ENCODE data around the gene ECEL1. TPM values are rescaled to one million over a fixed set of nuclear protein-coding genes. Genes with fewer than 3 reads are reported as not detected.

ECEL1 gene
- total RNA-seq, 3 donors from 2014 or later (not counting 1 experiment from before 2014, with no cell fraction given) = not detected

- ATAC-seq (no peak), DNase-seq (no peak)
- H3K36me3 ChIP-seq (ENCODE audit: control insufficient read depth, insufficient read depth, low read length) = no peaks in the 10 kb centered on the region
- Mint-ChIP-seq H3K36me3 (no peaks in the 10 kb centered on the region), H3K9me3 (no peaks in the 10 kb centered on the region), H3K27ac (no peak overlapping the region), H3K4me3 (no peak overlapping the region), H3K27me3 (ENCODE audit: low read depth in 2 of 2) (peaks cover 14 to 40% of the 10 kb centered on the region in 2 donors), H3K4me1 (peaks cover 0 to 8% of the 10 kb centered on the region in 2 donors)
- TF ChIP-seq CTCF (IDR thresholded peaks at IDR 0.05) = no peak
- H3K4me1 ChIP-seq (ENCODE audit: control insufficient read depth, insufficient read depth, low read length) = peaks cover 3% of the 10 kb centered on the region
- H3K27me3 ChIP-seq (ENCODE audit: control insufficient read depth, insufficient read depth, low read length) = peaks cover 17% of the 10 kb centered on the region
- no peak overlapping the region for H3K4me3 ChIP-seq (ENCODE audit: low read length)
- 47% methylated on average over 10 of the region's 10 CpGs for WGBS (ENCODE audit: insufficient coverage)
- H3K9me3 ChIP-seq (ENCODE audit: control insufficient read depth, insufficient read depth, low read length) = no peaks in the 10 kb centered on the region
- no peak overlapping the region for H3K27ac ChIP-seq (ENCODE audit: low read length)
- intact Hi-C loops (cut with micrococcal nuclease) = no loop called here
These were observed 18.2 kb upstream of the ECEL1 start for GRCh38 chr2:232505856-232506255.

- intact Hi-C loops (cut with micrococcal nuclease) = no loop called here
- no peaks in the 10 kb centered on the region for H3K36me3 ChIP-seq (ENCODE audit: control insufficient read depth, insufficient read depth, low read length)
- no peak overlapping the region for H3K4me3 ChIP-seq (ENCODE audit: low read length)
- Mint-ChIP-seq H3K9me3 (no peaks in the 10 kb centered on the region), H3K27me3 (ENCODE audit: low read depth in 2 of 2) (peaks cover 14 to 41% of the 10 kb centered on the region in 2 donors), H3K4me1 (peaks cover 0 to 8% of the 10 kb centered on the region in 2 donors), H3K27ac (no peak overlapping the region), H3K36me3 (no peaks in the 10 kb centered on the region), H3K4me3 (no peak overlapping the region)
- peaks cover 17% of the 10 kb centered on the region for H3K27me3 ChIP-seq (ENCODE audit: control insufficient read depth, insufficient read depth, low read length)
- TF ChIP-seq CTCF (IDR thresholded peaks at IDR 0.05) = no peak
- ATAC-seq (no peak), DNase-seq (peak in 1 of 2 donors; percentile 12)
- peaks cover 3% of the 10 kb centered on the region for H3K4me1 ChIP-seq (ENCODE audit: control insufficient read depth, insufficient read depth, low read length)
- WGBS (ENCODE audit: insufficient coverage) = 75% methylated on average over 2 of the region's 2 CpGs
- H3K9me3 ChIP-seq (ENCODE audit: control insufficient read depth, insufficient read depth, low read length) = no peaks in the 10 kb centered on the region
- no peak overlapping the region for H3K27ac ChIP-seq (ENCODE audit: low read length)
These were observed 16.8 kb upstream of the ECEL1 start for GRCh38 chr2:232504438-232504837.

- no peak overlapping the region for H3K27ac Mint-ChIP-seq
- Histone ChIP-seq H3K36me3 (ENCODE audit: control insufficient read depth, insufficient read depth, low read length) (no peaks in the 10 kb centered on the region), H3K9me3 (ENCODE audit: control insufficient read depth, insufficient read depth, low read length) (no peaks in the 10 kb centered on the region), H3K4me1 (ENCODE audit: control insufficient read depth, insufficient read depth, low read length) (peaks cover 3% of the 10 kb centered on the region), H3K27ac (ENCODE audit: low read length) (no peak overlapping the region), H3K27me3 (ENCODE audit: control insufficient read depth, insufficient read depth, low read length) (peaks cover 17% of the 10 kb centered on the region), H3K4me3 (ENCODE audit: low read length) (no peak overlapping the region)
- no peaks in the 10 kb centered on the region for H3K9me3 Mint-ChIP-seq
- WGBS (ENCODE audit: insufficient coverage) = 16% methylated on average over 16 of the region's 16 CpGs
- H3K27me3 Mint-ChIP-seq (ENCODE audit: low read depth in 2 of 2) = peaks cover 14 to 37% of the 10 kb centered on the region in 2 donors
- H3K4me1 Mint-ChIP-seq = peaks cover 0 to 8% of the 10 kb centered on the region in 2 donors
- ATAC-seq (no peak), DNase-seq (peak in 1 of 2 donors; percentile 8)
- no peaks in the 10 kb centered on the region for H3K36me3 Mint-ChIP-seq
- peak overlapping the region; percentile 9 for H3K4me3 Mint-ChIP-seq
- no peak for TF ChIP-seq CTCF (IDR thresholded peaks at IDR 0.05)
- intact Hi-C loops (cut with micrococcal nuclease) = no loop called here
These were observed 16.2 kb upstream of the ECEL1 start for GRCh38 chr2:232503809-232504323.

Measured in natural killer cell (primary cell).